Measurements from ENCODE around the gene SPEN. TPM values are rescaled to one million over a fixed set of nuclear protein-coding genes. Genes with fewer than 3 reads are reported as not detected.

Gene SPEN
- total RNA-seq, 1 donor from 2014 or later = 10.4 TPM

GRCh38 chr1:15952317-15953258, 105.1 kb downstream of the SPEN start:
- peak; percentile 55 for DNase-seq (ENCODE audit: low read depth)
- TF ChIP-seq, protein P1, sequence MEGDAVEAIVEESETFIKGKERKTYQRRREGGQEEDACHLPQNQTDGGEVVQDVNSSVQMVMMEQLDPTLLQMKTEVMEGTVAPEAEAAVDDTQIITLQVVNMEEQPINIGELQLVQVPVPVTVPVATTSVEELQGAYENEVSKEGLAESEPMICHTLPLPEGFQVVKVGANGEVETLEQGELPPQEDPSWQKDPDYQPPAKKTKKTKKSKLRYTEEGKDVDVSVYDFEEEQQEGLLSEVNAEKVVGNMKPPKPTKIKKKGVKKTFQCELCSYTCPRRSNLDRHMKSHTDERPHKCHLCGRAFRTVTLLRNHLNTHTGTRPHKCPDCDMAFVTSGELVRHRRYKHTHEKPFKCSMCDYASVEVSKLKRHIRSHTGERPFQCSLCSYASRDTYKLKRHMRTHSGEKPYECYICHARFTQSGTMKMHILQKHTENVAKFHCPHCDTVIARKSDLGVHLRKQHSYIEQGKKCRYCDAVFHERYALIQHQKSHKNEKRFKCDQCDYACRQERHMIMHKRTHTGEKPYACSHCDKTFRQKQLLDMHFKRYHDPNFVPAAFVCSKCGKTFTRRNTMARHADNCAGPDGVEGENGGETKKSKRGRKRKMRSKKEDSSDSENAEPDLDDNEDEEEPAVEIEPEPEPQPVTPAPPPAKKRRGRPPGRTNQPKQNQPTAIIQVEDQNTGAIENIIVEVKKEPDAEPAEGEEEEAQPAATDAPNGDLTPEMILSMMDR (conservative IDR thresholded peaks at IDR 0.05; ENCODE audit: low read depth, low read length) = no peak

DNA sequence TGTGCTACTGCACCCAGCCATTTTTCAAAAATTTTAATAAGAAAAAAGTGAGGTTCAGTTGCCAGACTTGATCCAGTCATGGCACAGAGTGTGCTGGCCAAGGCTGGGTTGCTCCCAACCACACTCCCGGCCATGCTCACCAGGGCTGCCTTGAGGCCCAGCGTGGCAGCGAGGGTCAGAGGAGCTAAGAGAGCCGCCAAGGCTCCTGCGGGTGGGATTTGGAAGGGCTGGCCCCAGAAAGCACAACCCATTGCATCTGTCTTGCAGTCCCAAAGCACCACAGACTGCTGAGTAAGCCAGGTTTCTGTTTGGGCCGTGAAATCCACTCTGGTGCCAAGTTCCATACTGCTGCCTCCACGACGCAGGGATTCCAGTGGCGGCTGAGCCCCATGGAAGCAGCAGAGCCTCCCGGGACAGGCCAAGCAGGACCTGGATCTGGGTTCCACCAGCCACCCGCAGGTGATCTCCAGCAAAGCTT, 105.8 kb downstream of the SPEN start:
- no peak for DNase-seq (ENCODE audit: low read depth)
- no peak overlapping the region for H3K4me3 ChIP-seq (ENCODE audit: low read depth, low read length)
- TF ChIP-seq, protein P1 (conservative IDR thresholded peaks at IDR 0.05; ENCODE audit: low read depth, low read length) = no peak

More at GRCh38 chr1:15952317-15953258, 105.1 kb downstream of the SPEN start:
- no peak overlapping the region for H3K4me3 ChIP-seq (ENCODE audit: low read depth, low read length)

DNA sequence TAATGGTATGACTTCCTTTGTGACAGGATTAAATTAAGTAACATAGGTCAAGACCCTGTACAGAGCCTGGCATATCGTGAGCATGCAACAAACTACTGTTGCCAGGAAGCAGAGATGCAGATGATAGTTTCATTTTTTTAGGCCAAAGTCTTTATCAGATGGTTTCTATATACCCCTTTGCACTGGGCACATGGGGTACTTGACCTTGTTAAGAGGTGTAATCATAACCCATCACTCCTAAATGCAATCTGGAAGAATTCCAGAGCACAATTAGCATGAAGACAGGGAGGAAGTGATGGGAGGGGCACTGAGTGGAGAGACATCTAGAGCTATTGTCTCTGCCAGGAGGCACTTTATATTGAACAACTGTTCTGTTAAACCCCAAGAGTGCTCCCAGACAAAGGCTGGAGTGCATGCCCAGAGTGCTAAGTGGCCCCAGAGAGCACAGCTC, 106.3 kb downstream of the SPEN start:
- no peak for DNase-seq (ENCODE audit: low read depth)
- TF ChIP-seq, protein P1 (conservative IDR thresholded peaks at IDR 0.05; ENCODE audit: low read depth, low read length) = no peak
- no peak overlapping the region for H3K4me3 ChIP-seq (ENCODE audit: low read depth, low read length)

DNA sequence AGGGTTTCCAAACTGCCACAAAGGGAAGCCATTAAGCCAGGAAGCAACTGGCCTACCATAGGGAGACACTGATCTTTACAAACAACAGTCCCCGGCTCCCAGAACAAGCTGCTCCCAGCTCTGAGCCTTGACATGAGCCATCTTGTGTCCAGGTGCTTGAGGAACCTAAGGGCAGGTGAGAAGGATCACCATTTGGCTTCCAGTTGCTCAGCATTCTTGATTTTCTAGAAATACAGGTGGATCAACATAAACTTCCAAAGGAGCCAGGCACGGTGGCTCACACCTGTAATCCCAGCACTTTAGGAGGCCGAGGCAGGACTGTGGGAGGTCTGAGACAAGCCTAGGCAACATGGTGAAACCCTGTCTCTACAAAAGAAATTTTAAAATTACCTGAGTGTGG, 106.8 kb downstream of the SPEN start:
- TF ChIP-seq, protein P1 (conservative IDR thresholded peaks at IDR 0.05; ENCODE audit: low read depth, low read length) = no peak
- H3K4me3 ChIP-seq (ENCODE audit: low read depth, low read length) = no peak overlapping the region
- DNase-seq (ENCODE audit: low read depth) = no peak

GRCh38 chr1:15955552-15955951, 108.0 kb downstream of the SPEN start:
- DNase-seq (ENCODE audit: low read depth) = no peak
- TF ChIP-seq, protein P1 (conservative IDR thresholded peaks at IDR 0.05; ENCODE audit: low read depth, low read length) = no peak
- no peak overlapping the region for H3K4me3 ChIP-seq (ENCODE audit: low read depth, low read length)

GRCh38 chr1:15956150-15956549, 108.6 kb downstream of the SPEN start:
- TF ChIP-seq, protein P1 (conservative IDR thresholded peaks at IDR 0.05; ENCODE audit: low read depth, low read length) = no peak
- no peak overlapping the region for H3K4me3 ChIP-seq (ENCODE audit: low read depth, low read length)
- DNase-seq (ENCODE audit: low read depth) = no peak

Measured in epithelial cell of proximal tubule (primary cell).